ENCODE results near the gene COPS3.

Gene COPS3

DNA sequence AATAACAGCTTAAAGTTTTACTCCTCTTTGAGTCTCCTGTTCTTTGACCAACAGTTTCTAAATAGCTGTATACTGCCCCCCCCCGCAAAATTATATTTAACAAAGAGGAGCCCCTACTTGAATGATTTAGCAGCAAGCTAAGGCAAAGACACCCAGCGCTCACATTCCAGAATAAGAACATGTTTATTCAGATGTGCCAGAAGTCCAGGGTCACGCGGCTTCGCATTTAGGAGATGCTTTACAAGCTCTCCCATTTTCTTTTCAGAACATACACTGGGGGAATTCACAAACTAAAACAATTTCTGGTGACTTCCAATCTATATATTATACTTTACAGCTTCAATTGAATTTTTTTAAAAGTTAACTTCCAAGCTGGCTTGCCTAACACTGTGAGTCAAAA is 80.2 kb downstream of the COPS3 start:
- no peaks in the 10 kb centered on the region for H3K9me3 ChIP-seq (ENCODE audit: low read length)
- no peak overlapping the region for H3K4me3 ChIP-seq (ENCODE audit: low read length)
- H3K27me3 ChIP-seq (ENCODE audit: insufficient read depth, low read length) = no peaks in the 10 kb centered on the region
- H3K36me3 ChIP-seq (ENCODE audit: insufficient read depth, low read length) = no peaks in the 10 kb centered on the region
- H2AFZ ChIP-seq (ENCODE audit: low read depth, low read length) = peak overlapping the region; percentile 57
- peaks cover 13% of the 10 kb centered on the region for H3K4me1 ChIP-seq (ENCODE audit: insufficient read depth, low read length)

- Histone ChIP-seq H3K36me3 (ENCODE audit: insufficient read depth, low read length) (no peaks in the 10 kb centered on the region), H3K4me1 (ENCODE audit: insufficient read depth, low read length) (peaks cover 13% of the 10 kb centered on the region), H3K4me3 (ENCODE audit: low read length) (no peak overlapping the region), H3K9me3 (ENCODE audit: low read length) (no peaks in the 10 kb centered on the region), H2AFZ (ENCODE audit: low read depth, low read length) (peak overlapping the region; percentile 57), H3K27me3 (ENCODE audit: insufficient read depth, low read length) (no peaks in the 10 kb centered on the region)
Observed at GRCh38 chr17:17200311-17200710, 80.7 kb downstream of the COPS3 start.

DNA sequence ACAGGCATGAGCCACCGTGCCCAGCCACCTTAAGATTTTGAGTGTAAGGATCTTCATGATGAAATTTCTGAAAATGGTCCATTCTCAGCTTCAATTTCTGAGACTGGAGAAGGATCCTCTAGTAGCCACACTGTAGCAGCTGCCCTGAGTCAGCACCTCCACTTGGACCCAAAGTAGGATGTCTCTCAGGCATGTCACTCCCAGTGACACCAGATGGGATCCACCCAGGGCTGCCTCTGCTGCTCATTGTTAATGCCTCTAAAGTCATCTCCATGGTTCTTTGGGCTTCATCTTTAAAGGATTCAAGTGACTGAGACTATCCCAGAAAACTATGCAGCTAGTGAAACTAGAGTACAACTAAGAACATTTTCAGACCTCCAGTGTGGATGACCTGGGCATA is 82.8 kb downstream of the COPS3 start:
- Histone ChIP-seq H3K36me3 (ENCODE audit: insufficient read depth, low read length) (no peaks in the 10 kb centered on the region), H3K9me3 (ENCODE audit: low read length) (no peaks in the 10 kb centered on the region)

DNA sequence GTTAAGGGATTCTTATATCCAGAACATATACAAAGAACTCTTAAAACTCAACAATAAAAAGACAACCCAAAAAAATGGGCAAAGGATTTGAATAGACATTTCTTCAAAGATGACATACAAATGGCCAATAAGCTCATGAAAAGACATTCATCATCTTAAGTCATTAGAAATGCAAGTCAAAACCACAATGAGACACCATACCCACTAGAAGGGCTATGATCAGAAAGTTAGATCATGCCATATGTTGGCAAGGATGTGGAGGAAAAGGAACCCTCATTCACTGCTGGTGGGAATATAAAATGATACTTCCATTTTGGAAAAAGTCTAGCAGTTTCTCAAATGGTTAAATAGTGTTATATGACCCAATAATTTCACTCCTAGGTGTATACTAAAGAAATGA is 84.3 kb downstream of the COPS3 start:
- Histone ChIP-seq H3K36me3 (ENCODE audit: insufficient read depth, low read length) (no peaks in the 10 kb centered on the region), H3K9me3 (ENCODE audit: low read length) (no peaks in the 10 kb centered on the region), H3K27me3 (ENCODE audit: insufficient read depth, low read length) (no peaks in the 10 kb centered on the region), H3K4me1 (ENCODE audit: insufficient read depth, low read length) (peaks cover 21% of the 10 kb centered on the region), H3K4me3 (ENCODE audit: low read length) (no peak overlapping the region), H2AFZ (ENCODE audit: low read depth, low read length) (no peak overlapping the region)

More for the DNA sequence above, 82.8 kb downstream of the COPS3 start:
- Histone ChIP-seq H3K4me1 (ENCODE audit: insufficient read depth, low read length) (peaks cover 13% of the 10 kb centered on the region), H3K27me3 (ENCODE audit: insufficient read depth, low read length) (no peaks in the 10 kb centered on the region), H3K4me3 (ENCODE audit: low read length) (no peak overlapping the region), H2AFZ (ENCODE audit: low read depth, low read length) (no peak overlapping the region)

Measured in neuron (in vitro differentiated cells).